K562 (cell line): Measurements from ENCODE around the gene JAKMIP1. TPM values are rescaled to one million over a fixed set of nuclear protein-coding genes. Genes with fewer than 3 reads are reported as not detected.

Experiments
- ATAC-seq: fragments of 200-7000 bp; cut with Tn5 transposase; 3 replicates; pipeline ENCODE4 v1.9.1; 2020; ENCODE audit warnings: moderate library complexity
- BruUV-seq: library from RNA; stranded (reverse); fragments of 400-500 nt; replicated peaks from 2 replicates; lab custom pipeline; 2021; lab: Mats Ljungman, UMichigan
- CTCF ChIA-PET: fragments of 300-600 bp; formaldehyde crosslinking; extraction: SDS; loops from one replicate; lab custom pipeline; 2021; ENCODE audit warnings: low intra/inter-chr PET ratio; lab: Yijun Ruan, JAX
- POLR2A ChIA-PET: fragments of 300-600, 350-650 bp; sonication (Branson Sonifier 250); formaldehyde crosslinking; extraction: SDS; loops from one replicate; lab custom pipeline; 2021; ENCODE audit warnings: antibody characterized with exemption, inconsistent platforms; lab: Yijun Ruan, JAX
- DNase-seq, 4 experiments: peaks; one replicate each; pipeline versions ENCODE4 v3.0.0 to v3.0.0-alpha.2; 2011 to 2018; ENCODE audit warnings: low spot score in 3 of 4, mixed read lengths in 3 of 4; ENCODE audit errors: extremely low read depth in 1 of 4
- FAIRE-seq: peaks from 2 replicates; lab custom pipeline; 2011; peaks lifted over from hg19 to GRCh38; lab: Jason Lieb, UNC
- H2AFZ ChIP-seq: 2 replicates; pipeline ENCODE4 v1.6.0; 2011; ENCODE audit warnings: low read depth, low read length, control low read depth, inconsistent platforms
- H3K27ac ChIP-seq: fragments of 200-600 bp; 3 replicates; pipeline ENCODE4 v1.8.0; 2011; ENCODE audit warnings: low read depth, mild to moderate bottlenecking, control low read depth, inconsistent platforms, low read length, moderate library complexity, mixed read lengths; ENCODE audit errors: extremely low read depth
- H3K27me3 ChIP-seq, 2 experiments: fragments of 300-600 bp in 1 of 2; 2 replicates in 1 of 2; 3 replicates in 1 of 2; pipeline versions ENCODE4 v1.6.0 to v1.8.0; 2011; ENCODE audit warnings: inconsistent platforms in 2 of 2, low read length in 2 of 2, mild to moderate bottlenecking in 1 of 2, mixed read lengths in 1 of 2, moderate library complexity in 1 of 2; ENCODE audit not compliant: control insufficient read depth in 2 of 2, insufficient read depth in 2 of 2
- H3K36me3 ChIP-seq: fragments of 300-600 bp; 3 replicates; pipeline ENCODE4 v1.8.0; 2011; ENCODE audit warnings: mild to moderate bottlenecking, low read length, inconsistent platforms; ENCODE audit not compliant: control insufficient read depth, insufficient read depth
- H3K4me1 ChIP-seq, 2 experiments: fragments of 200-600 bp in 1 of 2; replicated peaks in 1 of 2; 2 replicates in 1 of 2; 3 replicates in 1 of 2; pipeline versions ENCODE4 v1.5.1 to v1.8.0; 2011; ENCODE audit warnings: inconsistent platforms in 2 of 2, low read length in 2 of 2, mild to moderate bottlenecking in 1 of 2, mixed read lengths in 1 of 2, moderate library complexity in 1 of 2; ENCODE audit not compliant: control insufficient read depth in 2 of 2, insufficient read depth in 2 of 2
- H3K4me2 ChIP-seq: 2 replicates; pipeline ENCODE4 v1.6.1; 2011; ENCODE audit warnings: low read length, control low read depth, inconsistent platforms, mixed read lengths; ENCODE audit not compliant: insufficient read depth
- H3K4me3 ChIP-seq: fragments of 200-600 bp; sonication (generic), shearing (Covaris generic); 2 replicates; pipeline ENCODE4 v1.5.1; 2016; ENCODE audit warnings: control low read depth, inconsistent platforms
- H3K79me2 ChIP-seq: fragments of 200-600 bp; 3 replicates; pipeline ENCODE4 v1.8.0; 2011; ENCODE audit warnings: low read length, inconsistent platforms; ENCODE audit not compliant: control insufficient read depth, insufficient read depth
- H3K9ac ChIP-seq, 2 experiments: 2 replicates each; pipeline versions ENCODE4 v1.6.0 to v1.6.1; 2011; ENCODE audit warnings: low read depth in 2 of 2, low read length in 2 of 2, control low read depth in 1 of 2, inconsistent platforms in 1 of 2, mild to moderate bottlenecking in 1 of 2, mixed read lengths in 1 of 2; ENCODE audit not compliant: insufficient read depth in 1 of 2
- H3K9me1 ChIP-seq: one replicate; pipeline ENCODE4 v1.6.0; 2011; ENCODE audit warnings: inconsistent platforms, mild to moderate bottlenecking, low read length, moderate library complexity; ENCODE audit not compliant: control insufficient read depth, insufficient read depth
- H3K9me3 ChIP-seq: replicated peaks from 2 replicates; pipeline ENCODE4 v1.5.1; 2011; ENCODE audit warnings: low read depth, low read length, inconsistent platforms; ENCODE audit not compliant: control insufficient read depth, insufficient read depth
- H4K20me1 ChIP-seq: replicated peaks from 2 replicates; pipeline ENCODE4 v1.6.1; 2011; ENCODE audit warnings: low read length, inconsistent platforms, mixed read lengths; ENCODE audit not compliant: control insufficient read depth, insufficient read depth
- CGGBP1 ChIP-seq: fragments of 250-450 bp; sonication (Bioruptor Pico); IDR thresholded peaks from 2 replicates; pipeline ENCODE4 v1.9.0; 2021; ENCODE audit warnings: mild to moderate bottlenecking
- E4F1 ChIP-seq: fragments of 250-450 bp; sonication (Bioruptor Pico); IDR thresholded peaks from 2 replicates; pipeline ENCODE4 v1.5.0; 2021; ENCODE audit warnings: mild to moderate bottlenecking, borderline replicate concordance
- SMARCA4 ChIP-seq: fragments of 450-650 bp; IDR thresholded peaks from 2 replicates; pipeline ENCODE4 v1.6.1; 2016
- SMARCB1 ChIP-seq: IDR thresholded peaks from 2 replicates; pipeline ENCODE4 v1.6.1; 2011; ENCODE audit warnings: improper control_type of control experiment, low read depth; ENCODE audit not compliant: insufficient read length
- ZBTB2 ChIP-seq: fragments of 450-650 bp; IDR thresholded peaks from 2 replicates; pipeline ENCODE4 v1.6.1; 2016; ENCODE audit warnings: antibody characterized with exemption
- ZNF695 ChIP-seq: fragments of 450-650 bp; formaldehyde crosslinking; IDR thresholded peaks from 2 replicates; pipeline ENCODE4 v1.4.0; 2020; ENCODE audit warnings: mild to moderate bottlenecking, moderate library complexity
- ZNF740 ChIP-seq, 3 experiments: fragments of 200-800 bp in 1 of 3; sonication (Bioruptor generic) in 1 of 3; sonication (generic) in 1 of 3; formaldehyde crosslinking in 1 of 3; IDR thresholded peaks; 2 replicates each; pipeline versions ENCODE4 v1.6.1 to v1.8.0; 2016 to 2022; ENCODE audit warnings: mild to moderate bottlenecking in 2 of 3, missing compliant biosample characterization in 2 of 3, missing genetic modification characterization in 2 of 3, missing genetic modification reagents in 1 of 3
- WGBS: fragments of 100-300 bp; shearing (Covaris generic); methylation state at CpG from one replicate; pipeline ENCODE4 v1.1.6; 2016; ENCODE audit warnings: low coverage, mixed read lengths; ENCODE audit not compliant: insufficient coverage; ENCODE audit errors: missing lambda C conversion rate; 5-methylcytosine and 5-hydroxymethylcytosine counted together
- in situ Hi-C: fragments of 300-500 bp; cut with MboI; formaldehyde crosslinking; loops from 4 replicates; pipeline ENCODE4 v1.15.0; 2018; ENCODE audit warnings: inconsistent platforms, mixed read lengths
- intact Hi-C: fragments of 100-400 bp; cut with micrococcal nuclease; formaldehyde crosslinking; loops from 2 replicates; pipeline ENCODE4 v1.14.2; 2022
- polyA plus RNA-seq, 8 experiments: library from polyadenylated mRNA; depleted of rRNA in 4 of 8; stranded (reverse) in 5 of 8; unstranded in 3 of 8; fragments of >200 nt; fragmentation: Nextera tagmentation in 2 of 8; fragmentation: Illumina TruSeq in 1 of 8; extraction: Ambion mirVana in 2 of 8; extraction: Trizol in 1 of 8; gene quantifications; 2 replicates each; pipeline versions ENCODE4 v1.2.1 to v1.2.3, GENCODE V29; 2011 to 2014; ENCODE audit warnings: inconsistent platforms in 1 of 8, missing spikeins in 1 of 8
- total RNA-seq, 7 experiments: library from RNA; depleted of rRNA in 6 of 7; stranded (reverse); fragments of >200 nt in 6 of 7; fragmentation: Illumina TruSeq in 2 of 7; extraction: Trizol in 2 of 7; gene quantifications; 2 replicates each; pipeline versions ENCODE4 v1.2.1 to v1.2.3, GENCODE V29; 2011 to 2021; ENCODE audit warnings: low replicate concordance in 1 of 7

Gene JAKMIP1
- total and polyA plus RNA-seq, 9 of the 15 experiments (the other 6 are each of a cell fraction or from before 2014, with no cell fraction given), result not detected

GRCh38 chr4:6208416-6208815 lies 8.1 kb upstream of the JAKMIP1 start:
- no peak overlapping the region for H3K27ac ChIP-seq
- H3K9me3 ChIP-seq, result no peaks in the 10 kb centered on the region
- DNase-seq (no peak), FAIRE-seq (no peak), ATAC-seq (no peak)
- no peak overlapping the region for H2AFZ ChIP-seq
- BruUV-seq, result no TSS peak
- no peaks in the 10 kb centered on the region for H3K36me3 ChIP-seq
- H3K79me2 ChIP-seq, result no peaks in the 10 kb centered on the region
- no peaks in the 10 kb centered on the region for H3K4me1 ChIP-seq
- H3K4me2 ChIP-seq, result no peak overlapping the region
- in situ Hi-C loops (no loop called here), intact Hi-C loops (no loop called here)
- POLR2A ChIA-PET, result interaction anchor here (0.9 kb wide), 1 partner anchor 17 kb away, joined by 4 read pairs; no protein-coding TSS in a partner anchor
- no peak for TF ChIP-seq ZNF740 (CRISPR knock-in tag; IDR thresholded peaks at IDR 0.05)
- TF ChIP-seq ZNF740 (tag; IDR thresholded peaks at IDR 0.05), result no peak
- no peak for TF ChIP-seq E4F1 (CRISPR knock-in tag)
- TF ChIP-seq SMARCA4, result no peak
- TF ChIP-seq ZNF695, result no peak
- TF ChIP-seq ZBTB2, result no peak
- TF ChIP-seq SMARCB1, result no peak
- TF ChIP-seq CGGBP1 (CRISPR knock-in tag), result no peak
- peaks cover 0 to 8% of the 10 kb centered on the region in 2 experiments; a peak in 1 of 5 replicates for H3K27me3 ChIP-seq
- no peaks in the 10 kb centered on the region for H3K9me1 ChIP-seq
- H3K9ac ChIP-seq, result no peak overlapping the region
- H3K4me3 ChIP-seq, result no peak overlapping the region
- CTCF ChIA-PET, result no interaction called here
- 0% methylated on average over 6 of the region's 6 CpGs for WGBS
- no peaks in the 10 kb centered on the region for H4K20me1 ChIP-seq
